Liver (tissue), 9 donors: ENCODE data around the gene GSTA3. TPM values are rescaled to one million over a fixed set of nuclear protein-coding genes. Genes with fewer than 3 reads are reported as not detected.

Source experiments
- DNase-seq: peaks from one replicate; pipeline ENCODE4 v3.0.0-alpha.2; 2017; ENCODE audit warnings: low spot score
- H3K27ac ChIP-seq, 2 donors: one replicate each; pipeline ENCODE4 v1.7.0; 2013; ENCODE audit warnings: inconsistent platforms in 2 of 2, low read length in 2 of 2, control low read depth in 1 of 2, low read depth in 1 of 2, mild to moderate bottlenecking in 1 of 2
- H3K27me3 ChIP-seq, 4 donors: one replicate each; pipeline versions ENCODE4 v1.6.1 to v1.7.0; 2013; ENCODE audit warnings: low read length in 3 of 4, inconsistent platforms in 1 of 4, mild to moderate bottlenecking in 1 of 4, moderate library complexity in 1 of 4; ENCODE audit not compliant: control insufficient read depth in 4 of 4, insufficient read depth in 4 of 4
- H3K36me3 ChIP-seq, 4 donors: one replicate each; pipeline versions ENCODE4 v1.6.1 to v1.7.0; 2013; ENCODE audit warnings: low read length in 3 of 4, mild to moderate bottlenecking in 3 of 4, low read depth in 1 of 4, moderate library complexity in 1 of 4; ENCODE audit not compliant: control insufficient read depth in 4 of 4, insufficient read depth in 3 of 4
- H3K4me1 ChIP-seq, 4 donors: one replicate each; pipeline versions ENCODE4 v1.6.1 to v1.7.0; 2013; ENCODE audit warnings: low read length in 3 of 4, mild to moderate bottlenecking in 3 of 4, moderate library complexity in 1 of 4; ENCODE audit not compliant: control insufficient read depth in 4 of 4, insufficient read depth in 4 of 4
- H3K4me3 ChIP-seq, 3 donors: one replicate each; pipeline versions ENCODE4 v1.6.1 to v1.7.0; 2013; ENCODE audit warnings: low read length in 3 of 3, control low read depth in 1 of 3, low read depth in 1 of 3, mild to moderate bottlenecking in 1 of 3
- H3K9ac ChIP-seq, 2 donors: one replicate each; pipeline ENCODE4 v1.7.0; 2013; ENCODE audit warnings: low read length in 2 of 2, mild to moderate bottlenecking in 2 of 2, moderate library complexity in 2 of 2, control low read depth in 1 of 2, low read depth in 1 of 2
- H3K9me3 ChIP-seq, 4 donors: one replicate each; pipeline versions ENCODE4 v1.6.1 to v1.7.0; 2013; ENCODE audit warnings: low read length in 3 of 4; ENCODE audit not compliant: control insufficient read depth in 4 of 4
- EGR1 ChIP-seq, 2 donors: IDR thresholded peaks; 2 replicates each; pipeline ENCODE4 v1.6.1; 2016 to 2018; ENCODE audit warnings: antibody characterized with exemption in 2 of 2, low read depth in 2 of 2
- FOXA1 ChIP-seq: IDR thresholded peaks from 2 replicates; pipeline ENCODE4 v1.6.1; 2016; ENCODE audit warnings: antibody characterized with exemption
- FOXA2 ChIP-seq: IDR thresholded peaks from 2 replicates; pipeline ENCODE4 v1.6.1; 2016; ENCODE audit warnings: antibody characterized with exemption
- GABPA ChIP-seq, 2 donors: IDR thresholded peaks in 1 of 2; conservative IDR thresholded peaks in 1 of 2; 2 replicates each; pipeline ENCODE4 v1.6.1; 2016; ENCODE audit warnings: antibody characterized with exemption in 2 of 2, mild to moderate bottlenecking in 1 of 2, moderate library complexity in 1 of 2
- HNF4A ChIP-seq, 2 donors: conservative IDR thresholded peaks; 2 replicates each; pipeline ENCODE4 v1.6.1; 2016; ENCODE audit warnings: antibody characterized with exemption in 2 of 2, mild to moderate bottlenecking in 2 of 2
- HNF4G ChIP-seq: IDR thresholded peaks from 2 replicates; pipeline ENCODE4 v1.6.1; 2016; ENCODE audit warnings: antibody characterized with exemption
- JUND ChIP-seq, 2 donors: IDR thresholded peaks; 2 replicates each; pipeline ENCODE4 v1.6.1; 2016; ENCODE audit warnings: antibody characterized with exemption in 2 of 2
- NR2F2 ChIP-seq: IDR thresholded peaks from 2 replicates; pipeline ENCODE4 v1.6.1; 2016; ENCODE audit warnings: antibody characterized with exemption
- RAD21 ChIP-seq, 2 donors: IDR thresholded peaks; 2 replicates each; pipeline ENCODE4 v1.6.1; 2016; ENCODE audit warnings: antibody characterized with exemption in 2 of 2, mild to moderate bottlenecking in 2 of 2
- RXRA ChIP-seq, 2 donors: IDR thresholded peaks; 2 replicates each; pipeline ENCODE4 v1.6.1; 2017 to 2018; ENCODE audit warnings: antibody characterized with exemption in 2 of 2, mild to moderate bottlenecking in 1 of 2
- SP1 ChIP-seq: IDR thresholded peaks from 2 replicates; pipeline ENCODE4 v1.6.1; 2018; ENCODE audit warnings: antibody characterized with exemption, mild to moderate bottlenecking
- TAF1 ChIP-seq: conservative IDR thresholded peaks from 2 replicates; pipeline ENCODE4 v1.6.1; 2016; ENCODE audit warnings: antibody characterized with exemption, mild to moderate bottlenecking
- YY1 ChIP-seq: IDR thresholded peaks from 2 replicates; pipeline ENCODE4 v1.6.1; 2016; ENCODE audit warnings: antibody characterized with exemption, mild to moderate bottlenecking
- WGBS: extraction: QIAGEN DNeasy Blood & Tissue Kit; methylation state at CpG from one replicate; pipeline ENCODE4 v1.1.7; 2013; 5-methylcytosine and 5-hydroxymethylcytosine counted together
- polyA plus RNA-seq, 2 donors: library from polyadenylated mRNA; stranded (reverse) in 1 of 2; unstranded in 1 of 2; fragments of 200-250 nt in 1 of 2; fragments of >200 nt in 1 of 2; fragmentation: Nextera tagmentation in 1 of 2; extraction: Ambion mirVana in 1 of 2; gene quantifications; one replicate each; pipeline versions ENCODE4 v1.2.1 to v1.2.3, GENCODE V29; 2013 to 2015
- total RNA-seq, 2 donors: library from RNA; depleted of rRNA; stranded (reverse); fragments of >200 nt; gene quantifications; one replicate each; pipeline ENCODE4 v1.2.3, GENCODE V29; 2014
- TF ChIP-seq, protein P1 (sequence below): IDR thresholded peaks from 2 replicates; pipeline ENCODE4 v1.6.1; 2016; ENCODE audit warnings: antibody characterized with exemption
- TF ChIP-seq, protein P2 (sequence below): fragments of 150-350 bp; IDR thresholded peaks from 2 replicates; pipeline ENCODE4 v1.5.1; 2017; ENCODE audit warnings: improper control_type of control experiment, low read depth, low read length; ENCODE audit not compliant: missing input control
- TF ChIP-seq, protein P3 (sequence below): IDR thresholded peaks from 2 replicates; pipeline ENCODE4 v1.6.1; 2016; ENCODE audit warnings: antibody characterized with exemption
- donor health status: healthy.
- donor health status: healthy.
- donor health status: healthy.
- donor health status: healthy.
- donor health status: healthy.

The GSTA3 gene
- total and polyA plus RNA-seq, 4 donors, result not detected

DNA sequence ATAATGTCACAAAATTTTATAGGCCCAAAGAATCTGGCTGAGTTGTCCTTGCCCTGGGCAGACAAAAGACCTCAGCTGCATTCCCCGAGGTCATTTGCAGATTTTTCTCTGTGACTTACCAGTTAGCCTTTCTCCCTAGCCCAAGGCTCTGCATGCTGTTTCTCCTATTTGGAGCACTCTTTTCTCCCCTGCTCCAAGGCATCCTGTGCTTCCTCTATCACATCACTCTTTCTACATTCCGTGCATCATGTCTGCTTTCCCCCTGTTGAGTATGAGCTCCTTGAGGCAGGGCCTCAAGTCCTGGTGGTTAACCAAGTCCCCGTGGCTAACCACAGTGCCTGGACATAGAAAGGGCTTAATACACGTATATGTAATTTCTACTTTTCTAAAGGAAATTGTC is 593 bp upstream of the GSTA3 start:
- Histone ChIP-seq H3K4me1 (no peaks in the 10 kb centered on the region), H3K27me3 (no peaks in the 10 kb centered on the region), H3K9me3 (no peaks in the 10 kb centered on the region), H3K4me3 (no peak overlapping the region), H3K36me3 (no peaks in the 10 kb centered on the region), H3K9ac (no peak overlapping the region), H3K27ac (no peak overlapping the region)
- 88% methylated on average over 4 of the region's 4 CpGs for WGBS
- DNase-seq, result no peak
- TF ChIP-seq YY1, result no peak
- no peak for TF ChIP-seq SP1
- TF ChIP-seq, protein P1, sequence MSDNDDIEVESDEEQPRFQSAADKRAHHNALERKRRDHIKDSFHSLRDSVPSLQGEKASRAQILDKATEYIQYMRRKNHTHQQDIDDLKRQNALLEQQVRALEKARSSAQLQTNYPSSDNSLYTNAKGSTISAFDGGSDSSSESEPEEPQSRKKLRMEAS, result no peak
- no peak for TF ChIP-seq GABPA (IDR thresholded peaks at IDR 0.05 in 1 of 2, conservative IDR thresholded peaks at IDR 0.05 in 1 of 2)
- no peak for TF ChIP-seq TAF1
- TF ChIP-seq HNF4G, result no peak
- TF ChIP-seq FOXA2, result no peak
- no peak for TF ChIP-seq NR2F2
- no peak for TF ChIP-seq RAD21 (IDR thresholded peaks at IDR 0.05)
- no peak for TF ChIP-seq JUND (IDR thresholded peaks at IDR 0.05)
- no peak for TF ChIP-seq HNF4A (conservative IDR thresholded peaks at IDR 0.05)
- TF ChIP-seq, protein P2, sequence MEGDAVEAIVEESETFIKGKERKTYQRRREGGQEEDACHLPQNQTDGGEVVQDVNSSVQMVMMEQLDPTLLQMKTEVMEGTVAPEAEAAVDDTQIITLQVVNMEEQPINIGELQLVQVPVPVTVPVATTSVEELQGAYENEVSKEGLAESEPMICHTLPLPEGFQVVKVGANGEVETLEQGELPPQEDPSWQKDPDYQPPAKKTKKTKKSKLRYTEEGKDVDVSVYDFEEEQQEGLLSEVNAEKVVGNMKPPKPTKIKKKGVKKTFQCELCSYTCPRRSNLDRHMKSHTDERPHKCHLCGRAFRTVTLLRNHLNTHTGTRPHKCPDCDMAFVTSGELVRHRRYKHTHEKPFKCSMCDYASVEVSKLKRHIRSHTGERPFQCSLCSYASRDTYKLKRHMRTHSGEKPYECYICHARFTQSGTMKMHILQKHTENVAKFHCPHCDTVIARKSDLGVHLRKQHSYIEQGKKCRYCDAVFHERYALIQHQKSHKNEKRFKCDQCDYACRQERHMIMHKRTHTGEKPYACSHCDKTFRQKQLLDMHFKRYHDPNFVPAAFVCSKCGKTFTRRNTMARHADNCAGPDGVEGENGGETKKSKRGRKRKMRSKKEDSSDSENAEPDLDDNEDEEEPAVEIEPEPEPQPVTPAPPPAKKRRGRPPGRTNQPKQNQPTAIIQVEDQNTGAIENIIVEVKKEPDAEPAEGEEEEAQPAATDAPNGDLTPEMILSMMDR, result no peak

DNA sequence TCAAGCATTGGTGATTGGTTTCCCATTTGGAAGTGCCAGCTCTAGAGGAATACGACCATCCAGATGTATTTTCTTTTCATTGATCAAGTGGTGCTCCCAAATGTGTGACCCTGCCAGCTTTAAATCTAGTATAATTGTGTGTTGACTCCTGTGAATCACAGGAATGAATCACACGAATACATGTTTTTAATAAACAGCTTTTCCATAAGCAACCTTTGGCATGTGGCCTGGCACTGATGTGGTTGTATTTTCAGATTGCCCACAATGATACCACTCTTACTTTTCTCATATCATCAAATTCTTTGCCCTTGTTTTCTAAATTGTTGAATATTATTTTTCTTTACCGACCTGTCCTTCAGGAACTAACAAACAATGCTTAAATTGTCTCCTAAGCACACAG is 367 bp downstream of the GSTA3 start:
- Histone ChIP-seq H3K9ac (no peak overlapping the region), H3K27me3 (no peaks in the 10 kb centered on the region), H3K4me1 (no peaks in the 10 kb centered on the region), H3K9me3 (no peaks in the 10 kb centered on the region), H3K27ac (no peak overlapping the region), H3K4me3 (no peak overlapping the region), H3K36me3 (no peaks in the 10 kb centered on the region)
- 92% methylated on average over 3 of the region's 3 CpGs for WGBS
- TF ChIP-seq NR2F2 (no peak), HNF4A (conservative IDR thresholded peaks at IDR 0.05) (no peak), EGR1 (IDR thresholded peaks at IDR 0.05; ENCODE audit: low read depth in 2 of 2) (no peak), TAF1 (no peak), RXRA (IDR thresholded peaks at IDR 0.05) (no peak), FOXA1 (no peak), HNF4G (no peak)
- TF ChIP-seq, protein P2, result no peak
- TF ChIP-seq, protein P3, sequence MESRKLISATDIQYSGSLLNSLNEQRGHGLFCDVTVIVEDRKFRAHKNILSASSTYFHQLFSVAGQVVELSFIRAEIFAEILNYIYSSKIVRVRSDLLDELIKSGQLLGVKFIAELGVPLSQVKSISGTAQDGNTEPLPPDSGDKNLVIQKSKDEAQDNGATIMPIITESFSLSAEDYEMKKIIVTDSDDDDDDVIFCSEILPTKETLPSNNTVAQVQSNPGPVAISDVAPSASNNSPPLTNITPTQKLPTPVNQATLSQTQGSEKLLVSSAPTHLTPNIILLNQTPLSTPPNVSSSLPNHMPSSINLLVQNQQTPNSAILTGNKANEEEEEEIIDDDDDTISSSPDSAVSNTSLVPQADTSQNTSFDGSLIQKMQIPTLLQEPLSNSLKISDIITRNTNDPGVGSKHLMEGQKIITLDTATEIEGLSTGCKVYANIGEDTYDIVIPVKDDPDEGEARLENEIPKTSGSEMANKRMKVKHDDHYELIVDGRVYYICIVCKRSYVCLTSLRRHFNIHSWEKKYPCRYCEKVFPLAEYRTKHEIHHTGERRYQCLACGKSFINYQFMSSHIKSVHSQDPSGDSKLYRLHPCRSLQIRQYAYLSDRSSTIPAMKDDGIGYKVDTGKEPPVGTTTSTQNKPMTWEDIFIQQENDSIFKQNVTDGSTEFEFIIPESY, result no peak
- no peak for DNase-seq
